ENCODE results near the gene RECQL5. TPM values are rescaled to one million over a fixed set of nuclear protein-coding genes. Genes with fewer than 3 reads are reported as not detected.

RECQL5 gene
- total RNA-seq, 1 donor from 2014 or later, result 43.1 TPM

- Histone ChIP-seq H3K27me3 (no peaks in the 10 kb centered on the region), H3K27ac (no peak overlapping the region), H3K4me3 (no peak overlapping the region), H3K9me3 (no peaks in the 10 kb centered on the region), H3K36me3 (peaks cover 46% of the 10 kb centered on the region), H3K4me1 (no peaks in the 10 kb centered on the region)
- no peak for DNase-seq
- no peak for TF ChIP-seq CTCF (IDR thresholded peaks at IDR 0.05)
- no peak for ATAC-seq
- intact Hi-C loops (cut with DNase I), result no loop called here
Measured at GRCh38 chr17:75626496-75627038, 40.4 kb downstream of the RECQL5 start.

GRCh38 chr17:75625813-75626486 lies 41.0 kb downstream of the RECQL5 start:
- Histone ChIP-seq H3K36me3 (peaks cover 50% of the 10 kb centered on the region), H3K27ac (no peak overlapping the region), H3K4me1 (no peaks in the 10 kb centered on the region), H3K27me3 (no peaks in the 10 kb centered on the region), H3K9me3 (no peaks in the 10 kb centered on the region), H3K4me3 (no peak overlapping the region)
- intact Hi-C loops (cut with DNase I), result no loop called here
- peak; percentile 7 for ATAC-seq
- peak; percentile 43 for TF ChIP-seq CTCF (IDR thresholded peaks at IDR 0.05)
- DNase-seq, result no peak

- DNase-seq (no peak), ATAC-seq (no peak)
- Histone ChIP-seq H3K27ac (no peak overlapping the region), H3K27me3 (no peaks in the 10 kb centered on the region), H3K9me3 (no peaks in the 10 kb centered on the region), H3K36me3 (peaks cover 43% of the 10 kb centered on the region), H3K4me1 (no peaks in the 10 kb centered on the region), H3K4me3 (no peak overlapping the region)
- intact Hi-C loops (cut with DNase I), result no loop called here
- no peak for TF ChIP-seq CTCF (IDR thresholded peaks at IDR 0.05)
Measured at GRCh38 chr17:75624714-75625345, 42.1 kb downstream of the RECQL5 start.

GRCh38 chr17:75624021-75624420 lies 42.9 kb downstream of the RECQL5 start:
- H3K27me3 ChIP-seq, result no peaks in the 10 kb centered on the region
- peaks cover 50% of the 10 kb centered on the region for H3K36me3 ChIP-seq
- no peak overlapping the region for H3K4me3 ChIP-seq
- no peaks in the 10 kb centered on the region for H3K4me1 ChIP-seq
- no peak for ATAC-seq
- no peaks in the 10 kb centered on the region for H3K9me3 ChIP-seq
- no peak for TF ChIP-seq CTCF (IDR thresholded peaks at IDR 0.05)
- no peak for DNase-seq
- no peak overlapping the region for H3K27ac ChIP-seq
- intact Hi-C loops (cut with DNase I), result no loop called here

DNA sequence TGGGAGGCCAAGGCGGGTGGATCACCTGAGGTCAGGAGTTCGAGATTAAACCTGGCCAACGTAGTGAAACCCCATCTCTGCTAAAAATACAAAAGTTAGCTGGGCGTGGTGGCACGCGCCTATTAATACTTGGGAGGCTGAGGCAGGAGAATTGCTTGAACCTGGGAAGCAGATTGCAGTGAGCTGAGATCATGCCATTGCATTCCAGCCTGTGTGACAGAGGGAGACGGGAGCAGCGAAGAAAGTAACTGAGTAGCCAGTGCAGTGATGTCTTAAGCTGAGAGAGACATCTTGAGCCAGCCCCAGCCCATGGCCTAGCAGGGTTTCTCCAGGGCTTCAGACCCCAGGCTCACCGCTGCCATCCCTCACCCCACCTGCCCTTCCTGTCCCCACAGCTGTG lies 43.6 kb downstream of the RECQL5 start:
- Histone ChIP-seq H3K36me3 (peaks cover 56% of the 10 kb centered on the region), H3K9me3 (no peaks in the 10 kb centered on the region)
- DNase-seq, result no peak

More for the DNA sequence above, 43.6 kb downstream of the RECQL5 start:
- Histone ChIP-seq H3K4me1 (no peaks in the 10 kb centered on the region), H3K27ac (no peak overlapping the region), H3K27me3 (no peaks in the 10 kb centered on the region), H3K4me3 (no peak overlapping the region)
- intact Hi-C loops (cut with DNase I), result no loop called here
- no peak for ATAC-seq
- TF ChIP-seq CTCF (IDR thresholded peaks at IDR 0.05), result no peak
